Transverse colon (tissue), 4 donors: ENCODE results near the gene ZFP92. TPM values are rescaled to one million over a fixed set of nuclear protein-coding genes. Genes with fewer than 3 reads are reported as not detected.

Experiments
- DNase-seq: peaks from one replicate; pipeline ENCODE4 v3.0.0-alpha.2; 2019
- H3K27ac ChIP-seq, 4 donors: fragments of 200-600 bp; sonication (generic); 2 replicates each; pipeline ENCODE4 v1.5.1; 2016 to 2018; ENCODE audit warnings: inconsistent platforms in 4 of 4
- H3K27me3 ChIP-seq: fragments of 200-600 bp; sonication (generic); 2 replicates; pipeline ENCODE4 v1.5.1; 2017; ENCODE audit warnings: inconsistent platforms
- H3K36me3 ChIP-seq, 4 donors: fragments of 200-600 bp; sonication (generic); 2 replicates each; pipeline ENCODE4 v1.5.1; 2017 to 2019; ENCODE audit warnings: inconsistent platforms in 4 of 4
- H3K4me1 ChIP-seq, 4 donors: fragments of 200-600 bp; sonication (generic); 2 replicates each; pipeline ENCODE4 v1.5.1; 2017 to 2020; ENCODE audit warnings: inconsistent platforms in 4 of 4
- H3K4me3 ChIP-seq, 4 donors: fragments of 200-600 bp; sonication (generic); 1 replicate in 1 of 4; 2 replicates in 3 of 4; pipeline versions ENCODE4 v1.5.1 to v1.6.1; 2017 to 2019; ENCODE audit warnings: inconsistent platforms in 4 of 4
- H3K9me3 ChIP-seq, 2 donors: fragments of 200-600 bp; sonication (generic); 2 replicates each; pipeline ENCODE4 v1.5.1; 2017 to 2019; ENCODE audit warnings: inconsistent platforms in 2 of 2
- EP300 ChIP-seq: sonication (generic); formaldehyde crosslinking; IDR thresholded peaks from one replicate; pipeline ENCODE4 v1.6.1; 2017; ENCODE audit warnings: antibody characterized with exemption, low read depth
- POLR2A ChIP-seq: fragments of 450-650 bp; IDR thresholded peaks from one replicate; pipeline ENCODE4 v1.6.1; 2016; ENCODE audit warnings: antibody characterized with exemption, mild to moderate bottlenecking, moderate library complexity
- POLR2AphosphoS5 ChIP-seq, 3 donors: sonication (generic); formaldehyde crosslinking; IDR thresholded peaks; one replicate each; pipeline ENCODE4 v1.6.1; 2016; ENCODE audit warnings: antibody characterized with exemption in 3 of 3
- WGBS, 2 donors: methylation state at CpG; one replicate each; pipeline ENCODE4 v1.1.5; 2018; ENCODE audit warnings: low coverage in 1 of 2; 5-methylcytosine and 5-hydroxymethylcytosine counted together
- in situ Hi-C, 4 donors: fragments of 200-750 bp; cut with MboI; loops; one replicate each; pipeline versions ENCODE4 v1.15.0 to v1.15.1; 2017; ENCODE audit warnings: low sequenced_read_pairs in 3 of 4, low pct_ligation_motif_present in 1 of 4, low pct_unique_long_range_greater_than_20kb in 1 of 4
- intact Hi-C: fragments of 100-400 bp; cut with DNase I; formaldehyde crosslinking; loops from one replicate; pipeline ENCODE4 v1.15.1; 2023; ENCODE audit warnings: low total_unique reads
- total RNA-seq, 4 donors: library from RNA; depleted of rRNA; stranded (reverse); fragments of >200 nt; gene quantifications; one replicate each; pipeline ENCODE4 v1.1.0, GENCODE V29; 2016
- TF ChIP-seq, protein P1 (sequence below), 5 experiments: fragments of 200-600 bp in 3 of 5; fragments of 450-650 bp in 2 of 5; sonication (generic) in 3 of 5; IDR thresholded peaks; 1 replicate in 2 of 5; 2 replicates in 3 of 5; pipeline ENCODE4 v1.5.1; 2016 to 2017; ENCODE audit warnings: antibody characterized with exemption in 5 of 5, inconsistent platforms in 3 of 5, mild to moderate bottlenecking in 2 of 5, moderate library complexity in 1 of 5

The ZFP92 gene
- total RNA-seq, 4 donors from 2014 or later: 0.27 to 3.0 (median 1.3) TPM

- in situ Hi-C loops: no loop called here
Observed at GRCh38 chrX:153446636-153446936, 35.3 kb downstream of the ZFP92 start.

GRCh38 chrX:153446950-153447580, 35.8 kb downstream of the ZFP92 start:
- Histone ChIP-seq H3K9me3 (no peaks in the 10 kb centered on the region), H3K27me3 (no peaks in the 10 kb centered on the region), H3K27ac (no peak overlapping the region), H3K4me1 (no peaks in the 10 kb centered on the region), H3K36me3 (no peaks in the 10 kb centered on the region), H3K4me3 (no peak overlapping the region)
- WGBS, 2 donors: 91% methylated on average over 13 of the region's 17 CpGs; no CpG with 5 or more reads in 1 of the 2 donors
- intact Hi-C loops (no loop called here), in situ Hi-C loops (no loop called here)
- TF ChIP-seq POLR2A (no peak), POLR2AphosphoS5 (IDR thresholded peaks at IDR 0.05) (no peak), EP300 (no peak)
- TF ChIP-seq, protein P1, sequence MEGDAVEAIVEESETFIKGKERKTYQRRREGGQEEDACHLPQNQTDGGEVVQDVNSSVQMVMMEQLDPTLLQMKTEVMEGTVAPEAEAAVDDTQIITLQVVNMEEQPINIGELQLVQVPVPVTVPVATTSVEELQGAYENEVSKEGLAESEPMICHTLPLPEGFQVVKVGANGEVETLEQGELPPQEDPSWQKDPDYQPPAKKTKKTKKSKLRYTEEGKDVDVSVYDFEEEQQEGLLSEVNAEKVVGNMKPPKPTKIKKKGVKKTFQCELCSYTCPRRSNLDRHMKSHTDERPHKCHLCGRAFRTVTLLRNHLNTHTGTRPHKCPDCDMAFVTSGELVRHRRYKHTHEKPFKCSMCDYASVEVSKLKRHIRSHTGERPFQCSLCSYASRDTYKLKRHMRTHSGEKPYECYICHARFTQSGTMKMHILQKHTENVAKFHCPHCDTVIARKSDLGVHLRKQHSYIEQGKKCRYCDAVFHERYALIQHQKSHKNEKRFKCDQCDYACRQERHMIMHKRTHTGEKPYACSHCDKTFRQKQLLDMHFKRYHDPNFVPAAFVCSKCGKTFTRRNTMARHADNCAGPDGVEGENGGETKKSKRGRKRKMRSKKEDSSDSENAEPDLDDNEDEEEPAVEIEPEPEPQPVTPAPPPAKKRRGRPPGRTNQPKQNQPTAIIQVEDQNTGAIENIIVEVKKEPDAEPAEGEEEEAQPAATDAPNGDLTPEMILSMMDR (IDR thresholded peaks at IDR 0.05): no peak
- DNase-seq: no peak

More at GRCh38 chrX:153446636-153446936, 35.3 kb downstream of the ZFP92 start:
- intact Hi-C loops: no loop called here
- H3K9me3 ChIP-seq: no peaks in the 10 kb centered on the region
- no peaks in the 10 kb centered on the region for H3K4me1 ChIP-seq
- no peak overlapping the region for H3K4me3 ChIP-seq
- H3K27ac ChIP-seq: no peak overlapping the region
- no peak for TF ChIP-seq POLR2AphosphoS5 (IDR thresholded peaks at IDR 0.05)
- TF ChIP-seq, protein P1 (IDR thresholded peaks at IDR 0.05): no peak
- TF ChIP-seq POLR2A: no peak
- TF ChIP-seq EP300: no peak
- H3K27me3 ChIP-seq: no peaks in the 10 kb centered on the region
- DNase-seq: no peak
- H3K36me3 ChIP-seq: no peaks in the 10 kb centered on the region
- WGBS, 2 donors: 79% methylated on average over 10 of the region's 10 CpGs; no CpG with 5 or more reads in 1 of the 2 donors

GRCh38 chrX:153447581-153447960, 36.3 kb downstream of the ZFP92 start:
- Histone ChIP-seq H3K4me3 (no peak overlapping the region), H3K36me3 (no peaks in the 10 kb centered on the region), H3K9me3 (no peaks in the 10 kb centered on the region), H3K27me3 (no peaks in the 10 kb centered on the region), H3K4me1 (no peaks in the 10 kb centered on the region), H3K27ac (no peak overlapping the region)
- intact Hi-C loops: no loop called here
- in situ Hi-C loops: no loop called here
- DNase-seq: no peak
- WGBS, 2 donors: 81% methylated on average over 8 of the region's 8 CpGs; no CpG with 5 or more reads in 1 of the 2 donors
- TF ChIP-seq POLR2A (no peak), POLR2AphosphoS5 (IDR thresholded peaks at IDR 0.05) (no peak), EP300 (no peak)
- TF ChIP-seq, protein P1 (IDR thresholded peaks at IDR 0.05): no peak

DNA sequence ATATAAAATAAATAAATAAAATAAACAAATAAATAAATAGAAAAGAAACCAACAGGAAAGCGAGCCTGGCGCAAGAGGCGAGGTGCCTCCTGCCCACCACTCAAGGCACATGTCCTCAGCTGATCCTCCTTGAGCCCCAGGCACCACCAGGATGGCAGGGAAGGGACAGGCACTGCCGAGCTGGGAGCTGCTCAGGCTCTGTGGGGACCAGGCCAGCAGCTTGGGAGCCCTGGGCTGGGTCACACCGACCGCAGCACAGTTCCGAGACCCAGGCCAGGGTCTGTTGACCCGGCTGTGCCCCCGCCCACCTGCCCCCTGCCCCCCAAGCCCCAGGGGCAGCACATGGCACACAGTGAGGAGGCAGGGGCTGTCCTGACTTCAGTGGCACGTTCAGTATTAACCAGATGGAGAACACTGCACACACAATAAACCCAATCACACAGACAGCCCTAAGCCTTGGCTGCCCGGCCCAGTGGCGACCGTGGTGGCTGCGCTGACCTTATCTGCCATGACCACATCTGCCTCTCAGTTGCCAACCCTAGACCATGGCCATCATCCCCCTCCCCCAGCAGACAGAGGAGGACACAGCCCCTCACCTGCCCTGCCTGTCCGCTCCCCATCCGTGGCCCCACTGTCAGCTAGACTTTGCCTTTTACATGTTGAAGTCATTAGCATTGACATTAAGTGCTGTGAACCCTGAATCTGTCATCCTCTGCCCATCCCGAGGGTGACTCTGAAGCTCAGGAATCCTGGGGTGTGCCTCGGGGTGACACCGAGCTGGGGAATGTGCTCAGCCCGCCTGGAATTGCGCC, 37.5 kb downstream of the ZFP92 start:
- no peak overlapping the region for H3K4me3 ChIP-seq
- no peak overlapping the region for H3K27ac ChIP-seq
- DNase-seq: no peak
- no peaks in the 10 kb centered on the region for H3K9me3 ChIP-seq
- no peaks in the 10 kb centered on the region for H3K27me3 ChIP-seq
- in situ Hi-C loops (no loop called here), intact Hi-C loops (no loop called here)
- TF ChIP-seq POLR2AphosphoS5 (IDR thresholded peaks at IDR 0.05) (no peak), POLR2A (no peak), EP300 (no peak)
- TF ChIP-seq, protein P1 (IDR thresholded peaks at IDR 0.05): no peak
- 92% methylated on average over 17 of the region's 21 CpGs; no CpG with 5 or more reads in 1 of the 2 donors for WGBS, 2 donors
- H3K36me3 ChIP-seq: no peaks in the 10 kb centered on the region
- H3K4me1 ChIP-seq: no peaks in the 10 kb centered on the region
